ENCODE data around the gene MPPED1.

The MPPED1 gene

DNA sequence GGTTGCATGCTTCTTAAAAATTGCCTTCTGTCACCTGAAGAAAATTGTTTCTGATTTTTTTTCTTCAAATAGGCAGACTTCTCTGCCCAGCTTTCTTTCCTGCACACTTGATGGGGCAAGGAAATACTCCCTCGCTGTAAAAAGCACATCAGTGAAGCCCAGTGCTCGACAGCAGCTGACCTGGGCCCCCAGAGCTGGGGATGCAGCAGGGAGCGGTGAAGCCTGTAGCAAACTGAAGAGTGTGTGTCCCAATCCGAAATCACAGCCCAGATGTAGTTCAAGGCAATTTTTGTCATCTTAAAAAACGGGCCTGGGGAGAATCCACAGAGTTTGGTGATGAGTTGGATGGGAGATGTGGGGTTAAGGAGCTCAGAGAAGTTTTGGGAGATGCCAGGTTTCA lies 27.0 kb upstream of the MPPED1 start:
- H3K4me3 ChIP-seq (ENCODE audit: low read depth, low read length), result no peak overlapping the region
- H3K36me3 ChIP-seq (replicated peaks), result no peaks in the 10 kb centered on the region
- in situ Hi-C loops (cut with HindIII; ENCODE audit: low pct_ligation_motif_present, low sequenced_read_pairs), result no loop called here
- peaks cover 12% of the 10 kb centered on the region for H3K27me3 ChIP-seq (replicated peaks)
- no peak overlapping the region for H3K27ac ChIP-seq
- TF ChIP-seq, protein P1, sequence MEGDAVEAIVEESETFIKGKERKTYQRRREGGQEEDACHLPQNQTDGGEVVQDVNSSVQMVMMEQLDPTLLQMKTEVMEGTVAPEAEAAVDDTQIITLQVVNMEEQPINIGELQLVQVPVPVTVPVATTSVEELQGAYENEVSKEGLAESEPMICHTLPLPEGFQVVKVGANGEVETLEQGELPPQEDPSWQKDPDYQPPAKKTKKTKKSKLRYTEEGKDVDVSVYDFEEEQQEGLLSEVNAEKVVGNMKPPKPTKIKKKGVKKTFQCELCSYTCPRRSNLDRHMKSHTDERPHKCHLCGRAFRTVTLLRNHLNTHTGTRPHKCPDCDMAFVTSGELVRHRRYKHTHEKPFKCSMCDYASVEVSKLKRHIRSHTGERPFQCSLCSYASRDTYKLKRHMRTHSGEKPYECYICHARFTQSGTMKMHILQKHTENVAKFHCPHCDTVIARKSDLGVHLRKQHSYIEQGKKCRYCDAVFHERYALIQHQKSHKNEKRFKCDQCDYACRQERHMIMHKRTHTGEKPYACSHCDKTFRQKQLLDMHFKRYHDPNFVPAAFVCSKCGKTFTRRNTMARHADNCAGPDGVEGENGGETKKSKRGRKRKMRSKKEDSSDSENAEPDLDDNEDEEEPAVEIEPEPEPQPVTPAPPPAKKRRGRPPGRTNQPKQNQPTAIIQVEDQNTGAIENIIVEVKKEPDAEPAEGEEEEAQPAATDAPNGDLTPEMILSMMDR (IDR thresholded peaks at IDR 0.05; ENCODE audit: low read depth, low read length, missing control alignments), result no peak
- no peak for DNase-seq

DNA sequence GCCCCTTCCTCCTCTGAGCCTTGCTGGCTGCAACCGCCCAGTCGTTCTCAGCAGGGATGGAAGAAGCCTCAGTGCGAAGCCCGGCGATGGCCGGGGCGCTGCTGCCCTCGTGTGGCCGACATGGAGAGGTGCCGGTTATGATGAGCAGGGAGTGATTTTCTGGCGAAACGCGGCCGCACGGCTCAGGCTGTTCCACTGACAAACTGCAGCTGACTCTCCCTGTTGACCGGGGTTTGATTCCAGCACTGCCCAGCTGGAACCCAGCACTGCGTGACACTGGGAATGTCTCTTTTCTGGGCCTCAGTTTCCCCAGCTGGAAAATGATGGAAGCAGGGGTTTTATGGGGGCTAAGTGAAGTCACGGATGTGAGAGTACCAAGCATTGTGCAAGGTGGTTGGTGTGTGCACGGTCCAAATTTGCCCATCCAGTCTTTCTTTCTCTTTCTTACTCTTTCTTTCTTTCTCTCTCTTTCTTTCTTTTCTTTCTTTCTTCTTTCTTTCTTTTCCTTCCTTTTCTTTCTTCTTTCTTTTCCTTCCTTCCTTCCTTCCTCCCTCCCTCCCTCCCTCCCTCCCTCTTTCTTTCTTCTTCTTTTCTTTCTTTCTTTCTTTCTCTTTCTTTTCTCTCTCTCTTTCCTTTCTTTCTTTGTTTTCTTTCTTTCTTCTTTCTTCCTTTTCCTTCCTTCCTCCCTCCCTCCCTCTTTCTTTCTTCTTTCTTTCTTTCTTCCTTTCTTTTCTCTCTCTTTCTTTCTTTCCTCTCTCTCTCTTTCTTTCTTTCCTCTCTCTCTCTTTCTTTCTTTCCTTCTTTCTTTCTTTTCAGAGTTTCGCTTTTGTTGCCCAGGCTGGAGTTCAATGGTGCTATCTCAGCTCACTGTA lies 25.8 kb upstream of the MPPED1 start:
- Histone ChIP-seq H3K36me3 (replicated peaks) (no peaks in the 10 kb centered on the region), H3K4me3 (ENCODE audit: low read depth, low read length) (no peak overlapping the region), H3K27ac (no peak overlapping the region), H3K27me3 (replicated peaks) (peaks cover 12% of the 10 kb centered on the region)
- peak; percentile 68 for DNase-seq
- in situ Hi-C loops (cut with HindIII; ENCODE audit: low pct_ligation_motif_present, low sequenced_read_pairs), result no loop called here
- TF ChIP-seq, protein P1 (IDR thresholded peaks at IDR 0.05; ENCODE audit: low read depth, low read length, missing control alignments), result peak; percentile 98

DNA sequence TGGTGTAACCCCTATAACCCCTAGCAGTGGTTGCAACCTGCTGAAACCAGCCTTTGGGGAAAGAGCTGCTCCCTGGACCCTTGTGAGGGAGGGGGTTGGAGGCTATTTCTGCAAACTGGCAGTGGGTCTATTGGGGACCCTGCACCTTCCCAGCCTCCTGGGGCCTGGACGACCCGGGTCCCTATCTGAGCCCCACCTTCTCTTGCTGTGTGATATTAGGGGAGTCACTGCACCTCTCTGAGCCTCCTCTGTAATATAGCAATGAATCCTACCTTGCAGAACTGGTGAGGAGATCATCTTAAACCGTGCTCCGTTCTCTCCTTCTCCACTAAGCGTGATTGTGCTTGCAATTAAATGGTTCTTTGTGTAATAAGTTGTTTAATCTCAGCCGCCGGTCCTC lies 24.0 kb upstream of the MPPED1 start:
- in situ Hi-C loops (cut with HindIII; ENCODE audit: low pct_ligation_motif_present, low sequenced_read_pairs), result no loop called here
- no peak overlapping the region for H3K4me3 ChIP-seq (ENCODE audit: low read depth, low read length)
- TF ChIP-seq, protein P1 (IDR thresholded peaks at IDR 0.05; ENCODE audit: low read depth, low read length, missing control alignments), result no peak
- peaks cover 8% of the 10 kb centered on the region for H3K27me3 ChIP-seq (replicated peaks)
- no peak for DNase-seq
- H3K36me3 ChIP-seq (replicated peaks), result no peaks in the 10 kb centered on the region
- H3K27ac ChIP-seq, result no peak overlapping the region

DNA sequence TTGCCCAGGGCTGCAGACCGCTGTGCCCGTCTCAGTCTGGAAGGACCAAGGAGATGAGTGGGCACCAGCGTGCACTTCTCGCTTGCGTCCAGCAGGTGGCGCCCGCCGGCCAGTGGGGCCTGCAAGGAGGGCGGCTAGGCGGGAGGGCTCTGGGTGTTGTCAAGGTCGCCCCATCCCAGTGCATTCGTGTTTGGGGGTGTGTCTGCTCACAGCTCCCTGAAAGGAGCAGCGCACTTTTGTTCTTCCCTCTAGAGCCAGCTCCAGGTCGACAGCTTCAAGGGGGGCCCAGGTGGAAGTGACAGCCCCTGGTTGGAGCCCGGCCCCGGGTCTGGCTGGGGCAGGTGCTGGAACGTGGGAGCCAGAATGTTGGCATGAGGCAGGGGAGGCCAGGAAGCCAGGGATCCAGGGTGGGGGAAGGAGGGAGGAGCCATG lies 23.4 kb upstream of the MPPED1 start:
- in situ Hi-C loops (cut with HindIII; ENCODE audit: low pct_ligation_motif_present, low sequenced_read_pairs), result no loop called here
- Histone ChIP-seq H3K27me3 (replicated peaks) (peaks cover 8% of the 10 kb centered on the region), H3K4me3 (ENCODE audit: low read depth, low read length) (no peak overlapping the region), H3K27ac (no peak overlapping the region), H3K36me3 (replicated peaks) (no peaks in the 10 kb centered on the region)
- peak; percentile 45 for DNase-seq
- TF ChIP-seq, protein P1 (IDR thresholded peaks at IDR 0.05; ENCODE audit: low read depth, low read length, missing control alignments), result peak; percentile 99

DNA sequence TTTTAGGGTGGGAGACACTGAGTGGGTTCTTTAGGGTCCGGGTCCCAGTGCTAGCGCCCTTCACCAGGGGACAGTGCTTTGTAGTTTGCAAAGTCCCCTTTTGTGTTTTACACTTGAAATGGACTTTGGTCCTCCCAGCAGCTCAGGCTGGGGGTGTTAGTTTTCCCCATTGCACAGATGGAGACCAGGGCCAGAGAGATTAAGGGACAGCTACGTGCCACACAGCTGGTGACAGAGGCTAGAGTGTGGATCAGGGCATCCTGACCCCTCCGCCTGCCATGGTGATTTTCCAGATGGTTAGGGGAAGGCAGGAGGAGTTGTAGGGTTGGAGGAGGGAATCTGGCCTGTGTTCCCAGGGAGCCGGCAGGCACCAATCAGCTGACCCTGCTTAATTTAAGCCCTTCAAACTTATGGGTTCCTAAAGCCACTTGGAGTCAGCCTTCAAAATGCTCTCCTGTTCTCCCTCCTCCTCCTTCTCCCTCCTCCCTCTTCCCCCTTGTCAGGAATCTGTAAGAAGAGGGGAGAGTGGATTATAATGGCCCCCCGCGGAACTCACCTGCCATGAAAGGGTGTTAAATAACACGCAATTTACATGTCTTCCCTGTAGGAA lies 22.5 kb upstream of the MPPED1 start:
- TF ChIP-seq, protein P1 (IDR thresholded peaks at IDR 0.05; ENCODE audit: low read depth, low read length, missing control alignments), result no peak

More for the DNA sequence above, 22.5 kb upstream of the MPPED1 start:
- H3K36me3 ChIP-seq (replicated peaks), result no peaks in the 10 kb centered on the region
- in situ Hi-C loops (cut with HindIII; ENCODE audit: low pct_ligation_motif_present, low sequenced_read_pairs), result no loop called here
- DNase-seq, result no peak
- H3K4me3 ChIP-seq (ENCODE audit: low read depth, low read length), result no peak overlapping the region
- H3K27ac ChIP-seq, result no peak overlapping the region
- H3K27me3 ChIP-seq (replicated peaks), result peaks cover 8% of the 10 kb centered on the region

Measured in brain microvascular endothelial cell (primary cell).